GM19324 (cell line): ENCODE measurements around the gene GCFC2.

Experiments
- ATAC-seq: cut with Tn5 transposase; IDR thresholded peaks from one replicate; pipeline ENCODE4 v1.9.1; 2021; ENCODE audit warnings: mild to moderate bottlenecking, moderate library complexity; ENCODE audit not compliant: unreplicated experiment, low FRiP score

Gene GCFC2

DNA sequence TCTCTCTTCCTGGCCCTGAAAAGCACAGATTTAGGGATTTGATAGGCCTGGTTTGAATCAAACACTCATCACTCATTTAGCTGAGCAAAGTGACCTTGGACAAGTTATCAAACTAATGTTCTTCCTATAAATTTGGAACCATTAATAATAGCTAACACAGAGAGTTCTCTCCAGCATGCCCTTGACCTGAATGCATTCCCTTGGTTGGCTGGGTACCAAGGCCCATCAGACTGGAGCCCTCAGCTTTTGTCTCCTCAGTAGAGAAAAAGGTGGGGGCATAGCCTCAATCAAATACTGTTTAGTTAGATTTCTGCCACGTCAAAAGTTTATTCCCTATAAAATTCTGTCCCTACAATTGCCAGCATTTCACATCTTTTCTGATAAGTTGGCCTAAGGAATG lies 77.9 kb downstream of the GCFC2 start:
- ATAC-seq, result no peak

DNA sequence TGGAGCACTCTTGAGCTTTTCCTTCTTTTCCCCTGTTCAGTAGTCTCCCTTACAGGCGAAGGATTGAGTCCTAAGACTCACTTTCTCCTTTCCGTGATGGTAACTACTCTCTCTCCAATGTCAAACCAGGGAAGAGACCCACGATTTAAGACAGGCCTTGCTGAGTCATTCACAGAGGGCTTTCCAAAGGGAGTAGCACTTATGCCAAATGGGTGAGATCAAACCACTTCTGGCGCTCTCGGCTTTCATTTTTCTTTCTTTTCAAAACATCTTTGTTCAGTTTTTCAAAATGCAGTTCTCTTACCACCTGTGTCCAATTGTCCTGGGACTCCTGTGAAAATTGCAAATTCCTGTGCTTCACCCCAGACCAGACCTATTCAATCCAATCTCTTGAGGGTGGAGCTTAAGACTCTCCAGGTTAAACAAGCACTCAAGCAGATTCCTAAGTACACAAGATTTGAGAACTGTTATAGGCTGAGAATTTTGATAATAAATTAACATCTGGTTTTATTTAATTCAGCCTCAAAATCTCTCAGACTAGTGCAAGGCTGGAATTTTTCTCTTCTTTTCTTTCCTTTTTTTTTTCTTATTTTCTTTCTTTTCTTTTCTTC lies 78.5 kb downstream of the GCFC2 start:
- no peak for ATAC-seq

DNA sequence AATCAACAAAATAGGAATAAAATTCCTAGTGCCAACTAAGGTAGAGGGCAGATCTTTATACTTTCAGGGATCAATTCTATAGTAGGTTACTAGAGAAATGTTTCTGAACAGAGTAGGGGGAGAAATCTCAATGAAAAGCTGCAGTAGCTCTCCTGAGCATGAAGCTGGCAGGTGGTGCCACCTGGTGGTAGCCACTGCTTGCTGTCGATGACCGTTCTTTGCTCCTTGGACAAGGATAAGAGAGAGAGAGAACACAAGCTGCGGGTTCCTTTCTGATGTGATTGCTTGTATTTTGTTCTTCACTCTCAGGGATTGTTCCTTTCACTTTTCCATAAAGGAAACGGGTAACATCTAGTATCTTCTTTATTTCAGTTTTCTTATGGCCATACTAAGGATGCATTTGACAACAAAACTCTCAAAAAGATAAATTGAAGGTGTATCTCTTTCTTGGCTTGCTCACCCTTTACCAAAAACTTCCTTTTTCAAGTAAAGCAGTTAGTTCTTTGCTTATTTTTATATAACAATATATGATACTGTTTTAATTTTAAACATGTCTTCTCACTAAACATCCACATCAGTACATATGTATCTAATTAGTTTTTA lies 82.7 kb downstream of the GCFC2 start:
- ATAC-seq, result peak; percentile 76

DNA sequence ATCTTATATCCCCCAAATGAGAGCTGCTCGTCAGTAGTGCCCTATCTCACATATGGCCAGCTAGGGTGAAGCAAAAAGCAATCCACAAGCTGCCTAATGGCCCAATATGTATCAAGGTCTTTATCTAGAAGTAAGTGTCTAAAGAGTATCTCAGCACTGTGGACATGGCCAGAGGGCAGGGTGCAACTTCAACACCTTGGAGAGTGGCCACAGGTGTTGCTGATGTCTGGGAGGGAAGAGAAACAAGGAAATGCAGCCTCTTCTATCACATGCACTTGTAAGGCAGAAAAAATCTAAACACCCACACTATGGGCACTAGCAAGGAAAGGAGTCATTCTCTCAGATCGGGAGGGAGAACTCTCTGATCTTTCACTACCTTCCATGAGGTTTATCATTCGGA lies 87.8 kb downstream of the GCFC2 start:
- no peak for ATAC-seq

DNA sequence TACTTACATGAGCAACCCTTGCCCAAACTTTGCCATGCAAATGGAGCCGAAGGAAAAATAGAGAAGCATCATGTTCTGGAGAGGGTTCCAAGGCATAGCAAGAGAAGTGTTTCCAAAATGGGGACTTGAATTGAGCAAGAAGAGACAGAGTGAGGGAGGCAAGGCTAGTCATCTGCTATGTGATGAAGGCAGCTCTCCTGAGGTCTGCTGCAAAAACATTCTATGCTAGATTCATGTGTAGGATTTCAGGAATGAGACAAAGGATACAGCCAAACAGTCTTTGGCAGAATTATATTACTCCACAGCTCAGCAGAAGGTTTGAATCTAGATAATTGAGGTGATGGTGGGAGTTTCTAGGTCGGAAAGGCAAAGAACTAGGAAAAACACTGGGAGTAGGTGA lies 88.2 kb downstream of the GCFC2 start:
- ATAC-seq, result no peak

DNA sequence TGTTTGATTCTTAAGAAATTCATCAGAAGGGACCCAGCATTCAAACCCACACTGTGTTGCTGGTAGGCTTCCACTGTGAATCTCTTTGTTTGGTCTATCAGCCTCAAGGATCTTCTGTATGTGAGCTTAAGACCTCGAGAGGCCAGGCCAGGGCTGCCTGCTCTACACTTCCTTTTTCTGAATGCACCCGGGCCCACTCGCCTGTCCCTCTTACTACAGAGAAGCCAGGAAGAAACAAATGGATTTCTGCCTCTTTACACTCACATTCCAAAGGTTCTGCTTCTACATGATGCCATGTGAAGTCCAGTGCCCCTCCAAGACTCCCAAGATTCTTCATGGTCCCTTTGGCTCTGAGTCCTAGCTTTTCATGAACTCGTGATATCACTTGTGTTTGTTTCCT lies 89.5 kb downstream of the GCFC2 start:
- no peak for ATAC-seq

DNA sequence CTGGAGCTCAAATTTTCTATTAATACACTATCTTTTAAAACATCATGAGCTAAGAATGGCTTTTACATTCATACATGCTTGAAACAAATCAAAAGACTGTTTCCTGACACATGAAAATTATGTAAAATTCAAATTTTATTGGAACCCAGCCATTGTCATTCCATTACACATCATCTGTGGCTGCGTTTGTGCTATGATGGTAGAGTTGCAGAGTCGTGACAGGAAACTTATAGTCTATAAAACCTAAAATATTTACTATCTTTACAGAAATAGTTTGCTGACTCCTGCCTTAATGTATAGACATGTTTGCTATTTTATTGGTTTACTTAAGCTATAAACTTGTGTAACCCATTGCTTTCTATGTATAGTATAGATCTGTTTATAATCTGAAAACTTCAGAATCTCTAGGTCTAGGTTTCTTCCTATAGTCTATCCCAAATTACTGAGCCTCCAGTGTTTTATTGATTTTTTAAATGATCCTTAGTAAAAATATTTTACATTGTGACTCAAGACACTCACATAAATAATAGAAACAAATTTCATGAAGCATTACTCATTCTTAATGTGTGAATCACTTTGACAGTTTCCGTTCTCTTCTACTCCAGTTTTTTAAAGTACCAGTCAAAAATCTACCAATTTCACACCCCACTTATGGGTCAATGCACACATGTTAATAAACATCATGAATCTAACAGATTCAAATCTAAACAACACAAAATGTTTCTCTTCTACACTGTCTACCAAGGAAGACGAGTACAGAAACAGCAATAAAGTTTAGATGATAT lies 90.6 kb downstream of the GCFC2 start:
- no peak for ATAC-seq

DNA sequence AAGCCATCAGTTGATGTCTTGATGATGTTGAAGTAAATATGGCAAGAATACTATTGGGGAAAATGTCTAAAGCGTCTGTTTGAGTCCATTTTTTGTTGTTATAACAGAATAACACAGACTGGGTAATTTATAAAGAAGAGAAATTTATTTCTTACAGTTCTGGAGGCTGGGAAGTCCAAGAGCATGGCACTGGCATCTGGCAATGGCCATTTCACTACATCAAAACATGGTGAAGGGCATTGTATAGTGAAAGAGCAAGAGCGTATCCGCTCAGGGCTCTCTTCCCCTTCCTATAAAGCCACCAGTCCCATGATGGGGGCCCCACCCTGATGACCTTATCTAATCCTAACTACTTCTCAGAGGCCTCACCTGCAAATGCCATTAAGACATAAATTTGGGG lies 93.8 kb downstream of the GCFC2 start:
- ATAC-seq, result no peak

DNA sequence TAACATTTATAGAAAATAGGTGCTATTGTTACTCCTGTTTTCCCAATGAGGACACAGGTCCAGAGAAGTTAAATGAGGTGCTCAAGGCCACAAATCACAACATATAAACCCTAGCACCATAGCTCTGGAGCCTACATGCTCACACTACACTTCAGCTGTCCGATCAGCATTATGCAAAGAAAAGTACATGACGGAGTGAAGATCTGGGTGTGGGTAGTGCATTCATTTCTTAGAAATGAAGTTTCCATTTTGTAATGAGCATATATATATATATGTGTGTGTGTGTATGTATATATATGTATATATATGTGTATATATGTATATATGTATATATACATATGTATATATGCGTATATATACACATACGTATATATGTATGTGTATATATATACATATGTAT lies 94.3 kb downstream of the GCFC2 start:
- ATAC-seq, result no peak

DNA sequence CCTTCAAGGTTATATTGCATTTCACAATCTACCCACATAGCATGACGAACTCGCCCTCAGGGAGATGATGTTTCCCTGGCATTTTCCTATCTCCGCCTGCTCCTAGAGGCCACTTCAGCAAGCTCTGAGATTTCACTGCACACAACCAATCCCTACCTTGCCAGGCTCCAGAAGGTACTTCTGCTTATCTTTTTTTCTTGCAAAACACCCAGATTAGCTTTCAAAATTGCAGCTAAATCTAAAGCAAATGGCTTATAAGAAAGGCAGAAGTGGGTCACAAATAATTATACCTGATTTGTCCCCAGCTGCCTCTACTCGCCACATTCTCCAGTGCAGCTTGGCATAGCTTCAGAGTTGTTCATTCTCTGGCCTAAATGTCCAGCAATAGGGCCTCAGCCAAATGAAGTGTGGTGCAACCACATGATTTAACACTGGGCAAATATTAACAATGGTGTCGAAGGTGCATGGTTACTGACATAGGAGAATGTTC lies 96.5 kb downstream of the GCFC2 start:
- no peak for ATAC-seq

DNA sequence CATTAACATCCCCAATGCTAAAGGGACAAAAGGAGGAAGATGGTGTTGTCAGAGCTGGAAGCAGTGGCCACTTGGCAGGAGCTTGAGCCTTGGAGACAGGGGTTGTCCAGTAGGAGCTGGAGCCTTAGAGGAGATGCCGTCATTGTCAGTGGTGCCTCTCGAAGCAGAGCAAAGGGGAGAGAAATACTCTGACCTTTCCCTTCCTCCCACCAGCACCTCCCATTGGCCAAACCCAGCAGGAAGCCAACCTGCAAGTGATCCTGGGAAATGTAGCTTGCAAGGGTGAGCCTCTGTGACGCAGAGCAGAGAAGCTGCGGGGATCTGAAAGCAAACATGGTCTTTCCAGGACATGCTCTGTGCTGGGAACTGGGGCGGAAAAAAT lies 97.9 kb downstream of the GCFC2 start:
- ATAC-seq, result no peak
